Measurements from ENCODE around the gene NDFIP2. TPM values are rescaled to one million over a fixed set of nuclear protein-coding genes. Genes with fewer than 3 reads are reported as not detected.

Gene NDFIP2
- total RNA-seq, 2 donors from 2014 or later = 117 to 129 TPM

DNA sequence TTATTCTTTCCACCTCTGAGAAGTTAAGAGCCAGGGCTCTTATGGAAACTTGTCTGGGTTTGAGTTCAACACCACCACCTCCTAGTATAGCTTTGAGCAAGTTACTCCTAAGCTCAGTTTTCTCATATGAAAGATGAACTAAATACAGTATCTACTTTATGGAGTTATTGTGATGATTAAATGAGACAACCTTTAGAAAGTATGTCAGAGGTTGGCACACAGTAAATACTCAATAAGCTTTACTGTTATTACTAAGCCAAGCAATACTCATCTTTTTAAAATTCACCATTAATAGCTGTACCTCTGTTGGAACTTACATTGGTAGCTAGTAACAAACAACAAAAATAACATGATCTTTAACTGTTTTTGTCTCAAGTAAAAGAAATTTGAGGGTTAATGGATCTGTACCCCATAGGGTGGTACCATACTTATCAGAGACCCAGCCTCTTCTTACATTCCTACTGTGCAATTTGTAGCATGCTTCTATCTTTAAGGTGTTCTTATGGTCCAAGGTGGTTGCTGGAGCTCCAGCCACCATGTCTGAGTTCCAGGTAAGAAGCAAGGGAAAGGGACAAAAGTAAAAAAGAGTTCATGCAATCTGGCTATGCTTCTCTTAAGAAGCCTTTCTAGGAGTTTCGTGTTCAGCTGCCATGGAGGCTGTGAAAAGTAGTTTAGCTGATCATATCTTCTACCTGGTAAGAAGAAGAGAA lies 24.1 kb upstream of the NDFIP2 start:
- intact Hi-C loops (cut with DNase I, micrococcal nuclease) = no loop called here
- DNase-seq = no peak
- no peak for ATAC-seq

DNA sequence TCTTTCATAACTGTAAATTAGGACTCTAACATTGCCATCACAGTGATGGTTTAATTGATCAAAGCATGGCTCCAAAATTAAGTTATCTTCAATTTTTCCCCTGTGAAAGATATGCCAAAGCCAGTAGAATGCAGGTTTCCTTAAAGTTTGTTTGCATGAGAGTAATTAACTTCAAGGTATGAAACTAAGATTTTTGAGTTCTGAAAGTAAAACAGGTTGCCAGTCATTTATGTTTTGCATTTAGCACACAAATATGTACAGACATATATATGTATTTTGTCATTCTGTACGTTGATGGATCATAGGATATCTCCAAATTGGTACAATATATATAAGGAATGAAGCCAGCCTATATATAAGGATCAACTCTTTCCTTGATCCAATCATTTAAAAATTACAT lies 23.6 kb upstream of the NDFIP2 start:
- DNase-seq (no peak), ATAC-seq (no peak)
- intact Hi-C loops (cut with DNase I, micrococcal nuclease) = no loop called here

GRCh38 chr13:79457948-79458347 lies 23.0 kb upstream of the NDFIP2 start:
- DNase-seq (no peak), ATAC-seq (no peak)
- intact Hi-C loops (cut with DNase I, micrococcal nuclease) = no loop called here

- DNase-seq = no peak
- no peak for ATAC-seq
- intact Hi-C loops (cut with DNase I, micrococcal nuclease) = no loop called here
Measured at GRCh38 chr13:79458436-79458835, 22.5 kb upstream of the NDFIP2 start.

GRCh38 chr13:79459906-79460305 lies 21.0 kb upstream of the NDFIP2 start:
- ATAC-seq = no peak
- intact Hi-C loops (cut with DNase I, micrococcal nuclease) = no loop called here
- DNase-seq = no peak

DNA sequence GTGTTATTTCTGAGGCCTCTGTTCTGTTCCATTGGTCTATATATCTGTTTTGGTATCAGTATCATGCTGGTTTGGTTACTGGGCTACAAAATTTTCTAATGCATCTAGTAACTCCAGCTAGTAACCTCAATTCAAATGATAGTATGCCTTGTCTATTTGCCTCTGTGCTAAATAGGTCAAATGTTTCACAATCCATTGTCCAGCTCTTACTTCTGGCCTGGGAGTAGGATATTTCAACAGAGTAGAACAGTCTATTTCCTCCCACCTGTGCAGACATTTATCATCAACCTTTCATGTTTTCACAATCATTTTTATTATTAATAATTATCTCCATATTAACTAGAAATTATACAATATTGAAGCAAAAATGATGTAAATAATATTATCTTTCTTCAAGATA lies 18.1 kb upstream of the NDFIP2 start:
- no peak for ATAC-seq
- intact Hi-C loops (cut with DNase I, micrococcal nuclease) = no loop called here

GRCh38 chr13:79463604-79464003 lies 17.4 kb upstream of the NDFIP2 start:
- intact Hi-C loops (cut with DNase I, micrococcal nuclease) = no loop called here
- ATAC-seq (no peak), DNase-seq (no peak)

More for the DNA sequence above, 18.1 kb upstream of the NDFIP2 start:
- DNase-seq = no peak

DNA sequence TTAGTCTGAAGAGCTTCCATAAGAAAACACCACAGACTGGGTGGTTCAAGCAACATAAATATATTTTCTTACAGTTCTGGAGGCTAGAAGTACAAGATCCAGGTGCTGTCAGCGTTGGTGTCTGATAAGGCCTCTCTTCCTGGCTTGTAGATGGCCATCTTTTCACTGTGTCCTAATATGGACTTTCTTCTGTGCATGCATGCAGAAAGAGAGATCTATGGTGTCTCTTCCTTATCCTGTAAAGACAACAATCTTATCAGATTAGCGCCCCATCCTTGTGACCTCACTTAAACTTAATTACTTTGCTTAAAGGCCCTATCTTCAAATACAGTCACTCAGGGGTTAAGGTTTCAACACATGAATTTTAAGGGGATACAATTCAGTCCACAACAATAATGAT lies 14.1 kb upstream of the NDFIP2 start:
- no peak for DNase-seq
- peak; percentile 32 for ATAC-seq
- intact Hi-C loops (cut with DNase I, micrococcal nuclease) = no loop called here

- ATAC-seq = no peak
- no peak for DNase-seq
- intact Hi-C loops (cut with DNase I, micrococcal nuclease) = no loop called here
Measured at GRCh38 chr13:79468402-79468801, 12.6 kb upstream of the NDFIP2 start.

GRCh38 chr13:79468819-79469218 lies 12.1 kb upstream of the NDFIP2 start:
- intact Hi-C loops (cut with DNase I, micrococcal nuclease) = no loop called here
- ATAC-seq (no peak), DNase-seq (no peak)

GRCh38 chr13:79469608-79470007 lies 11.3 kb upstream of the NDFIP2 start:
- intact Hi-C loops (cut with DNase I, micrococcal nuclease) = no loop called here
- no peak for ATAC-seq

GRCh38 chr13:79470666-79471065 lies 10.3 kb upstream of the NDFIP2 start:
- peak; percentile 75 for ATAC-seq
- no peak for DNase-seq
- intact Hi-C loops (cut with DNase I, micrococcal nuclease) = no loop called here

More at GRCh38 chr13:79469608-79470007, 11.3 kb upstream of the NDFIP2 start:
- DNase-seq = no peak

DNA sequence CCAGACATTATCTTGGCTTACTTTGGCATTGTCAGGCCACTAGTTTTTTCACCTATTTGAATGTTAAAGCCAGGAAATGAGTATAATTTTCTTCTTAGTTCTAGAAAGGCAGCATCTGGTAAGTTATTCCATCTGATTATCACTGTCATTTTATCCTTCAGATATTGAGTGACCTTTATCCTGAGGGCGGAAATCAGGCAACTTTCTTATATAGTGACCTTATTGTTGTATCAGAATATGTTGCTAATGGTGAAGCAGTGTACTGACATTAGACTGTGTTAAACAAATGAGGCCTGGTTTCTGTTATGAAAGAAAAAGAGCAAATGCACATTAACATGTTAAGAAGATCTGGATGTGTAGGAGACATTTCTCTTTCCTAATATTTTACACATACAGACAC lies 5.4 kb upstream of the NDFIP2 start:
- intact Hi-C loops (cut with DNase I, micrococcal nuclease) = no loop called here
- peak; percentile 65 for ATAC-seq
- DNase-seq = no peak

DNA sequence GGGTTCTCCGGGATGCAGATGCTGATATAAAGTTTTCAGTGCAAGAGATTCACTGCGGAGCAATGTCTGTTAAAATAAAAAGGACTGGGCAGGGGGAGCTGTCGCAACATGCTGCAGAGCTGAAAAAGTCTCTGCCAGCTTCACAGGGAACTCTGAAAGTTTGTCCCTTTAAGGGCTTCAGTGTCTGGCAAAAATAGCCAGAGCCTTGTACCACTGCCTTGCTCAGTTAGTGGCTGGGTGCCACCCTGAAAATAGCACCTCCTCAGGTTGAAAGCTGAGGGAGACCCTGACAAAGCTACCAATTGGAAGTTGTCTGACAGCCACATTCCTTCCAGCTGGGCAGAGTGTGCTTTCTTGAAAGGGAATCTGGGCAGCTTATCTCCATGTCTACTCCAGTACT lies 3.0 kb upstream of the NDFIP2 start:
- intact Hi-C loops (cut with DNase I, micrococcal nuclease) = no loop called here
- no peak for ATAC-seq

GRCh38 chr13:79479882-79480281 lies 1.1 kb upstream of the NDFIP2 start:
- DNase-seq (no peak), ATAC-seq (no peak)
- intact Hi-C loops (cut with DNase I, micrococcal nuclease) = no loop called here

More for the DNA sequence above, 3.0 kb upstream of the NDFIP2 start:
- DNase-seq = no peak

- intact Hi-C loops (cut with DNase I, micrococcal nuclease) = no loop called here
- ATAC-seq (peak; percentile 44), DNase-seq (peak; percentile 31 to 36)
Measured at GRCh38 chr13:79481685-79482052, 714 bp downstream of the NDFIP2 start.

DNA sequence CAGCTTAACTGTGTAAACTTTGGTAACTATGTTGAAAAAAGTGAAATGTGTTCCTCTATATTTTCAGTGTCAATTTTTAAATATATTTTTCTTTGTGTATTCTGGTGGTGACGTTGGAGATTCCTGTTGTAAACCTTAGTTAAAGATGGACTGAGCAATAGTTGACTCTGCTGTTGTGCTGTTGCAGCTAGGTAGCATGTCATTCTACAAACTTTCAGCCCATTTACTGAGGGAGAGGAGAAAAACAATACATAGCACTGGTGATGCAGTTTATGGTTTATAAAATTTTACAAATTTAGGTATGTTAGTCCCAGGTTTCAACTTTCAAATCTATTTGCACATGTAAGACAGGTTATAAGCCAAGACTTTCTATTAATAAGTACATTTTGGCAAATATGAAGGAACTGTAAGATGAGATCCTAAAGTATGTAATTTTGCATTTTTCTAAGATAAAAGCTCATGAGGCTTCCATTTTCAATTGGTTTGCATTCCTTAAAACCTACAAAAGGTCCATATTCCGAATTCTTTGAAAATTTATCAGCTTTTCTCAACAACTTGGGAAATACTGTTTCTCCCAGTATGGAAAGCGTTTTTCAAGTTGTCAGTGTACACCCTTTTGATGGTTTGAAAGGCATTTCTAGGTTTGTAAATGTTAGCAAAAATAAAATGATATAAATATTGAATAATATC lies 1.5 kb downstream of the NDFIP2 start:
- intact Hi-C loops (cut with DNase I, micrococcal nuclease) = no loop called here
- DNase-seq = no peak
- ATAC-seq = peak; percentile 21

DNA sequence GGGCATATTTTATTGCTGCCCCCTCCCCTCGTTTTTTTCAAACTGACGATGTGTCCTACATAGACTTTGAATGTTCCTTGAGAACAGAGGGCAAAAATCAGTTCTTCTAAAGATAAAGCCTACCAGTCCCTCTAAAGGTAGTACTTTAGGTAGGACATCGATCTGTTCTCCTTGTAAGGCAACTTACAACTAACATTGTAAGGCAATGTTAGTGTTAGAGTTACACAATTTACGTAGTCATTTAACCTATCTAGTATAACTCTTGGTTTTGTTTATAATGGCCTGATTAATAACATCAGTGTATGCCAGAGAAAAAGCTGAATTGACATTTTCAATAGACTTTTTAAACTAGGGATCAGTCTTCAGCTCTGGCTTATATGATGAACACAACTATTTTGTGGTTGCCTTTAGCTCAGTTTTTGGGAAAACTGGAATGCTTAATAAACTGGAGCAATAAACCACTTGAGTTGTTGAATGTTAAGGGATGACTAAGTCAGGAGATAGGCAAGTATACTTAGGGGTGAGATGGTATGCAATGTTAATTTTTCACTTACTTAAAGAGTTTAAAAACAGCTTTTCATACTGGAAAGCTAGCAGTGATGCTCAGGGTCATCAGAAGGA lies 2.2 kb downstream of the NDFIP2 start:
- ATAC-seq (no peak), DNase-seq (no peak)
- intact Hi-C loops (cut with DNase I, micrococcal nuclease) = no loop called here

GRCh38 chr13:79485014-79485811 lies 4.3 kb downstream of the NDFIP2 start:
- intact Hi-C loops (cut with DNase I, micrococcal nuclease) = no loop called here

More at GRCh38 chr13:79485014-79485811, 4.3 kb downstream of the NDFIP2 start:
- DNase-seq (peak; percentile 40 to 61), ATAC-seq (peak; percentile 68)
